HepG2 (cell line): Measurements from ENCODE around the gene PRM2. TPM values are rescaled to one million over a fixed set of nuclear protein-coding genes. Genes with fewer than 3 reads are reported as not detected.

Source experiments
- BRCA1 ChIP-seq: sonication (generic); formaldehyde crosslinking; IDR thresholded peaks from 2 replicates; pipeline ENCODE4 v1.4.0; 2020; ENCODE audit warnings: missing genetic modification reagents
- CHD4 ChIP-seq: fragments of 200-600 bp; sonication (generic); IDR thresholded peaks from 2 replicates; pipeline ENCODE4 v1.7.0; 2017; ENCODE audit warnings: mild to moderate bottlenecking, low read length, borderline replicate concordance
- MIER3 ChIP-seq: IDR thresholded peaks from 2 replicates; pipeline ENCODE4 v1.6.1; 2016; ENCODE audit warnings: missing compliant biosample characterization, borderline replicate concordance
- RELA ChIP-seq: sonication (generic); formaldehyde crosslinking; IDR thresholded peaks from 2 replicates; pipeline ENCODE4 v1.4.0; 2020; ENCODE audit warnings: missing genetic modification reagents
- SETDB1 ChIP-seq: sonication (generic); formaldehyde crosslinking; IDR thresholded peaks from 2 replicates; pipeline ENCODE4 v1.5.1; 2020; ENCODE audit warnings: missing genetic modification reagents, mild to moderate bottlenecking, borderline replicate concordance
- YEATS2 ChIP-seq: sonication (generic); formaldehyde crosslinking; IDR thresholded peaks from 2 replicates; pipeline ENCODE4 v1.4.0; 2020; ENCODE audit warnings: missing genetic modification reagents, borderline replicate concordance
- ZBTB42 ChIP-seq: sonication (generic); formaldehyde crosslinking; IDR thresholded peaks from 2 replicates; pipeline ENCODE4 v1.5.0; 2020; ENCODE audit warnings: mild to moderate bottlenecking, missing genetic modification reagents
- ZKSCAN8 ChIP-seq: IDR thresholded peaks from 2 replicates; pipeline ENCODE4 v1.6.1; 2016; ENCODE audit warnings: borderline replicate concordance, missing genetic modification reagents, missing compliant biosample characterization
- ZNF44 ChIP-seq: sonication (generic); formaldehyde crosslinking; IDR thresholded peaks from 2 replicates; pipeline ENCODE4 v1.5.1; 2020; ENCODE audit warnings: mild to moderate bottlenecking, missing genetic modification reagents
- ZNF577 ChIP-seq: sonication (generic); formaldehyde crosslinking; IDR thresholded peaks from 2 replicates; pipeline ENCODE4 v1.4.0; 2020; ENCODE audit warnings: mild to moderate bottlenecking, low read depth, missing genetic modification reagents, borderline replicate concordance
- ZSCAN22 ChIP-seq: sonication (generic); formaldehyde crosslinking; IDR thresholded peaks from 2 replicates; pipeline ENCODE4 v1.4.0; 2020; ENCODE audit warnings: mild to moderate bottlenecking, missing genetic modification reagents
- polyA plus RNA-seq, 8 experiments: library from polyadenylated mRNA; depleted of rRNA in 3 of 8; stranded (reverse) in 7 of 8; unstranded in 1 of 8; fragments of >200 nt; fragmentation: Illumina TruSeq in 4 of 8; extraction: Trizol in 4 of 8; gene quantifications; 2 replicates each; pipeline versions ENCODE4 v1.2.1 to v1.2.3, GENCODE V29; 2011 to 2016; ENCODE audit warnings: low read depth in 4 of 8, missing spikeins in 1 of 8, mixed read lengths in 1 of 8; ENCODE audit not compliant: insufficient read depth in 1 of 8
- total RNA-seq, 5 experiments: library from RNA; depleted of rRNA; stranded (reverse); fragments of >200 nt; fragmentation: Illumina TruSeq; extraction: Trizol; gene quantifications; 2 replicates each; pipeline ENCODE4 v1.2.3, GENCODE V29; 2016; ENCODE audit warnings: low read depth in 1 of 5
- TF ChIP-seq, protein P1 (sequence below): sonication (generic); formaldehyde crosslinking; IDR thresholded peaks from 2 replicates; pipeline ENCODE4 v1.4.0; 2020; ENCODE audit warnings: missing genetic modification reagents
- TF ChIP-seq, protein P2 (sequence below): sonication (generic); formaldehyde crosslinking; IDR thresholded peaks from 2 replicates; pipeline ENCODE4 v1.8.0; 2022; ENCODE audit warnings: missing genetic modification reagents, mild to moderate bottlenecking, moderate library complexity, borderline replicate concordance
- TF ChIP-seq, protein P3 (sequence below), 2 experiments: sonication (generic) in 1 of 2; formaldehyde crosslinking in 1 of 2; IDR thresholded peaks; 2 replicates each; pipeline versions ENCODE4 v1.5.1 to v1.6.1; 2011 to 2020; ENCODE audit warnings: borderline replicate concordance in 1 of 2, low read depth in 1 of 2, low read length in 1 of 2, mild to moderate bottlenecking in 1 of 2, missing genetic modification reagents in 1 of 2, moderate library complexity in 1 of 2
- TF ChIP-seq, protein P4 (sequence below): sonication (generic); formaldehyde crosslinking; IDR thresholded peaks from 2 replicates; pipeline ENCODE4 v1.4.0; 2020; ENCODE audit warnings: missing genetic modification reagents, borderline replicate concordance

PRM2 gene
- total and polyA plus RNA-seq, 2 of the 13 experiments (the other 11 are each of a cell fraction or from before 2014, with no cell fraction given) = 0.54 TPM; not detected in 1

DNA sequence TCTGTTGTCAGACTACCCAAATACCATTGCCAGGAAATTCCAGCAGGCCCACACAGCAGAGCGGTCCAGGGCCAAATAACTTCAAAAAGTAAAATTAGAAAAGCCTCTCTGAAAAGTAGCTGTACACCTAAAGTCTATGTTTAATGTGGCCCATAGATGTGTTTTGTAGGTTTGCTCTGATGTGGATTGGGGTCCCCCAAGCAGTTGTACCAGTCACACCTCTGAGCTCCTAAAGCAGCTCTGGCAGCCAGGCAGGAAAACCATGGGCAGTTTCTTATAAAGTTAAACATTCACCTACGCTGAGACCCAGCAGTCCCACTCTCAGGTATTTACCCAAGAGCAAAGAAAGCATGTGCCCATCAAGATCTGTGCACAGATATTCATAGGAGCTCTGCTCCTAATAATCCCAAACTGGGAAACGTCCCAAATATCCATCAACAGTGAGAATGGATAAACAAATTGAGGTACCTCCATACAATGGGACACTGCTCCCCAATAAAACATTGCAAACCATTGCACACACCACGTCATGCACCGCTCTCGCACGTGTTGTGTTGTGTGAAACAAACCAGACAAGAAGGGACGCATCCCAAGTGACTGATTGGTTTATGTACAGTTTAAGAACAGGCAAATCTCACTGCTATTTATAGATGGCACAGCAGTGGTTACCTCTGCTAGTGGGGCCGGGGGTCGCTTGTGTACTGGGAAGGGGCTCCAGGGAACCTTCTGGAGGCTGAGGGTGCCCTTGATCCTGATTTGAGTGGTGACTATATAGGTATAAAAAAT is 20.6 kb upstream of the PRM2 start (continued):
- TF ChIP-seq, protein P1, sequence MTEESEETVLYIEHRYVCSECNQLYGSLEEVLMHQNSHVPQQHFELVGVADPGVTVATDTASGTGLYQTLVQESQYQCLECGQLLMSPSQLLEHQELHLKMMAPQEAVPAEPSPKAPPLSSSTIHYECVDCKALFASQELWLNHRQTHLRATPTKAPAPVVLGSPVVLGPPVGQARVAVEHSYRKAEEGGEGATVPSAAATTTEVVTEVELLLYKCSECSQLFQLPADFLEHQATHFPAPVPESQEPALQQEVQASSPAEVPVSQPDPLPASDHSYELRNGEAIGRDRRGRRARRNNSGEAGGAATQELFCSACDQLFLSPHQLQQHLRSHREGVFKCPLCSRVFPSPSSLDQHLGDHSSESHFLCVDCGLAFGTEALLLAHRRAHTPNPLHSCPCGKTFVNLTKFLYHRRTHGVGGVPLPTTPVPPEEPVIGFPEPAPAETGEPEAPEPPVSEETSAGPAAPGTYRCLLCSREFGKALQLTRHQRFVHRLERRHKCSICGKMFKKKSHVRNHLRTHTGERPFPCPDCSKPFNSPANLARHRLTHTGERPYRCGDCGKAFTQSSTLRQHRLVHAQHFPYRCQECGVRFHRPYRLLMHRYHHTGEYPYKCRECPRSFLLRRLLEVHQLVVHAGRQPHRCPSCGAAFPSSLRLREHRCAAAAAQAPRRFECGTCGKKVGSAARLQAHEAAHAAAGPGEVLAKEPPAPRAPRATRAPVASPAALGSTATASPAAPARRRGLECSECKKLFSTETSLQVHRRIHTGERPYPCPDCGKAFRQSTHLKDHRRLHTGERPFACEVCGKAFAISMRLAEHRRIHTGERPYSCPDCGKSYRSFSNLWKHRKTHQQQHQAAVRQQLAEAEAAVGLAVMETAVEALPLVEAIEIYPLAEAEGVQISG (CRISPR knock-in tag) = peak; percentile 45; the same call in 1 of the 2 replicates
- TF ChIP-seq, protein P2, sequence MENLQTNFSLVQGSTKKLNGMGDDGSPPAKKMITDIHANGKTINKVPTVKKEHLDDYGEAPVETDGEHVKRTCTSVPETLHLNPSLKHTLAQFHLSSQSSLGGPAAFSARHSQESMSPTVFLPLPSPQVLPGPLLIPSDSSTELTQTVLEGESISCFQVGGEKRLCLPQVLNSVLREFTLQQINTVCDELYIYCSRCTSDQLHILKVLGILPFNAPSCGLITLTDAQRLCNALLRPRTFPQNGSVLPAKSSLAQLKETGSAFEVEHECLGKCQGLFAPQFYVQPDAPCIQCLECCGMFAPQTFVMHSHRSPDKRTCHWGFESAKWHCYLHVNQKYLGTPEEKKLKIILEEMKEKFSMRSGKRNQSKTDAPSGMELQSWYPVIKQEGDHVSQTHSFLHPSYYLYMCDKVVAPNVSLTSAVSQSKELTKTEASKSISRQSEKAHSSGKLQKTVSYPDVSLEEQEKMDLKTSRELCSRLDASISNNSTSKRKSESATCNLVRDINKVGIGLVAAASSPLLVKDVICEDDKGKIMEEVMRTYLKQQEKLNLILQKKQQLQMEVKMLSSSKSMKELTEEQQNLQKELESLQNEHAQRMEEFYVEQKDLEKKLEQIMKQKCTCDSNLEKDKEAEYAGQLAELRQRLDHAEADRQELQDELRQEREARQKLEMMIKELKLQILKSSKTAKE (CRISPR knock-in tag) = no peak
- no peak for TF ChIP-seq RELA (CRISPR knock-in tag)
- TF ChIP-seq CHD4 = no peak; the same call in 1 of the 2 replicates
- TF ChIP-seq ZNF44 (CRISPR knock-in tag) = no peak
- no peak for TF ChIP-seq SETDB1 (CRISPR knock-in tag)
- peak; percentile 86; the same call in 1 of the 2 replicates for TF ChIP-seq BRCA1 (CRISPR knock-in tag)
- TF ChIP-seq ZNF577 (CRISPR knock-in tag) = no peak
- TF ChIP-seq, protein P3, sequence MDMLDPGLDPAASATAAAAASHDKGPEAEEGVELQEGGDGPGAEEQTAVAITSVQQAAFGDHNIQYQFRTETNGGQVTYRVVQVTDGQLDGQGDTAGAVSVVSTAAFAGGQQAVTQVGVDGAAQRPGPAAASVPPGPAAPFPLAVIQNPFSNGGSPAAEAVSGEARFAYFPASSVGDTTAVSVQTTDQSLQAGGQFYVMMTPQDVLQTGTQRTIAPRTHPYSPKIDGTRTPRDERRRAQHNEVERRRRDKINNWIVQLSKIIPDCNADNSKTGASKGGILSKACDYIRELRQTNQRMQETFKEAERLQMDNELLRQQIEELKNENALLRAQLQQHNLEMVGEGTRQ (IDR thresholded peaks at IDR 0.05; ENCODE audit: low read depth, low read length) = no peak
- TF ChIP-seq, protein P3 (CRISPR knock-in tag; IDR thresholded peaks at IDR 0.05; ENCODE audit: borderline replicate concordance) = no peak
- peak; percentile 66 for TF ChIP-seq ZKSCAN8
- TF ChIP-seq ZSCAN22 (CRISPR knock-in tag) = 0 out of 2 replicates have a peak, but pooled peaks have one; percentile 48
- peak; percentile 50 for TF ChIP-seq MIER3
- TF ChIP-seq YEATS2 (CRISPR knock-in tag) = 0 out of 2 replicates have a peak, but pooled peaks have one; percentile 37
- peak; percentile 27; the same call in 1 of the 2 replicates for TF ChIP-seq ZBTB42 (CRISPR knock-in tag)
- TF ChIP-seq, protein P4, sequence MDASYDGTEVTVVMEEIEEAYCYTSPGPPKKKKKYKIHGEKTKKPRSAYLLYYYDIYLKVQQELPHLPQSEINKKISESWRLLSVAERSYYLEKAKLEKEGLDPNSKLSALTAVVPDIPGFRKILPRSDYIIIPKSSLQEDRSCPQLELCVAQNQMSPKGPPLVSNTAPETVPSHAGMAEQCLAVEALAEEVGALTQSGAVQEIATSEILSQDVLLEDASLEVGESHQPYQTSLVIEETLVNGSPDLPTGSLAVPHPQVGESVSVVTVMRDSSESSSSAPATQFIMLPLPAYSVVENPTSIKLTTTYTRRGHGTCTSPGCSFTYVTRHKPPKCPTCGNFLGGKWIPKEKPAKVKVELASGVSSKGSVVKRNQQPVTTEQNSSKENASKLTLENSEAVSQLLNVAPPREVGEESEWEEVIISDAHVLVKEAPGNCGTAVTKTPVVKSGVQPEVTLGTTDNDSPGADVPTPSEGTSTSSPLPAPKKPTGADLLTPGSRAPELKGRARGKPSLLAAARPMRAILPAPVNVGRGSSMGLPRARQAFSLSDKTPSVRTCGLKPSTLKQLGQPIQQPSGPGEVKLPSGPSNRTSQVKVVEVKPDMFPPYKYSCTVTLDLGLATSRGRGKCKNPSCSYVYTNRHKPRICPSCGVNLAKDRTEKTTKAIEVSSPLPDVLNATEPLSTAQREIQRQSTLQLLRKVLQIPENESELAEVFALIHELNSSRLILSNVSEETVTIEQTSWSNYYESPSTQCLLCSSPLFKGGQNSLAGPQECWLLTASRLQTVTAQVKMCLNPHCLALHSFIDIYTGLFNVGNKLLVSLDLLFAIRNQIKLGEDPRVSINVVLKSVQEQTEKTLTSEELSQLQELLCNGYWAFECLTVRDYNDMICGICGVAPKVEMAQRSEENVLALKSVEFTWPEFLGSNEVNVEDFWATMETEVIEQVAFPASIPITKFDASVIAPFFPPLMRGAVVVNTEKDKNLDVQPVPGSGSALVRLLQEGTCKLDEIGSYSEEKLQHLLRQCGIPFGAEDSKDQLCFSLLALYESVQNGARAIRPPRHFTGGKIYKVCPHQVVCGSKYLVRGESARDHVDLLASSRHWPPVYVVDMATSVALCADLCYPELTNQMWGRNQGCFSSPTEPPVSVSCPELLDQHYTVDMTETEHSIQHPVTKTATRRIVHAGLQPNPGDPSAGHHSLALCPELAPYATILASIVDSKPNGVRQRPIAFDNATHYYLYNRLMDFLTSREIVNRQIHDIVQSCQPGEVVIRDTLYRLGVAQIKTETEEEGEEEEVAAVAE = 0 out of 2 replicates have a peak, but pooled peaks have one; percentile 17
